Erythroblast (primary cell): Measurements from ENCODE around the gene ZNF362.

Experiments used
- GATA1 ChIP-seq: IDR thresholded peaks from 2 replicates; pipeline ENCODE4 v1.6.1; 2011; ENCODE audit warnings: low read depth, mild to moderate bottlenecking, control low read depth, low read length, moderate library complexity
- POLR2A ChIP-seq: IDR thresholded peaks from 2 replicates; pipeline ENCODE4 v1.6.1; 2011; ENCODE audit warnings: mild to moderate bottlenecking, low read length

- TF ChIP-seq POLR2A (no peak), GATA1 (no peak)
These were observed 81.8 kb downstream of the ZNF362 start for GRCh38 chr1:33338048-33338439.
